Measurements from ENCODE around the gene FUOM.

The FUOM gene

DNA sequence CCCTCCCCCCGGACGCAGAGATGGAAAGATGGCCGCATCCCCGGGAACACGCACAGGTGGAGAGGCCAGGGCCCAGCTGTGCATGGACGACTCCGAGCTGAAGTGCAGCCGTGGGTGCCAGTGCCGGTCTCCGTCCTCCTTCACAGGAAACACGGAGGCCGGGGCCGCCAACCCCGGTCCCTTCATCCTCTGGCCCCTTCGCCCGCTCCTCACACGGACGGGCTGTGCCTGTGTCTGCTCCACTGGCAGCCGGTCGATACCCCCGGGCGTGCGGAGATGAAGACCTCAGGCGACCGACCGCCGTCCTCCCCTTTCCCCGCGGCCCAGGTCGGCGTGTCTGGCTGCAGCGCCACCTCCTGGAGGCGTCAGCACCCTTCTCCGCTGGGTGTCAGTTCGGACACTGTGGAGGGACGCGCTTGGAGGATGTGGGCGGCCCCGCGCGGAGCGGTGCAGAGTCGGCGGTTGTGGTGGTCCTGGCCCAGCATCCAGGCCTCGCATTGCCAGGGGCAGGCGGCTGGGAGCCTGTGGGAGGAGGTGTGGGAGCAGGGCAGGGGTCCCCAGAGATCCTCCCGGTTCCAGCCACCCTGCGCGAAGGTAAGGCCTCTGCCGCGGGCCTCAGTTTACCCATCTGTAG, 39.2 kb downstream of the FUOM start:
- peak overlapping the region; percentile 42 for H3K4me3 ChIP-seq (replicated peaks; ENCODE audit: low read depth, low read length)
- peak; percentile 70 for TF ChIP-seq CTCF (IDR thresholded peaks at IDR 0.05; ENCODE audit: low read length, missing control alignments)
- DNase-seq (ENCODE audit: low read depth): peak; percentile 59

- no peak for TF ChIP-seq CTCF (IDR thresholded peaks at IDR 0.05; ENCODE audit: low read length, missing control alignments)
- H3K4me3 ChIP-seq (replicated peaks; ENCODE audit: low read depth, low read length): no peak overlapping the region
- DNase-seq (ENCODE audit: low read depth): no peak
These were observed 41.1 kb downstream of the FUOM start for GRCh38 chr10:133316732-133317131.

DNA sequence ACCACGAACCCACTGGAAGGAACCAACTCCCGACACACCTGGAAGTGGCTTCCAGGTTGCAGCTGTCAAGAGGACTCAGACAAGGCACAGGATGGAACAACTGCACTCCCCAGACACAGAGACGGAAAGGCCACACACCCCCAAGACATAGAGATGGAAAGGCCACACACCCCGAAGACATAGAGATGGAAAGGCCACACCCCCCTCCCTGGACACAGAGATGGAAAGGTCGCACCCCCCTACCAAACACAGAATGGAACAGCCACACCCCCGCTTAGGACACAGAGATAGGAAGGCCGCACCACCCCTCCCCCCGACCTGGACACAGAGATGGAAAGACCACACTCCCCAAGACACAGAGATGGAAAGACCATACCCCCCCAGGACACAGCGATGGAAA, 41.6 kb downstream of the FUOM start:
- no peak for TF ChIP-seq CTCF (IDR thresholded peaks at IDR 0.05; ENCODE audit: low read length, missing control alignments)
- DNase-seq (ENCODE audit: low read depth): no peak
- H3K4me3 ChIP-seq (replicated peaks; ENCODE audit: low read depth, low read length): no peak overlapping the region

DNA sequence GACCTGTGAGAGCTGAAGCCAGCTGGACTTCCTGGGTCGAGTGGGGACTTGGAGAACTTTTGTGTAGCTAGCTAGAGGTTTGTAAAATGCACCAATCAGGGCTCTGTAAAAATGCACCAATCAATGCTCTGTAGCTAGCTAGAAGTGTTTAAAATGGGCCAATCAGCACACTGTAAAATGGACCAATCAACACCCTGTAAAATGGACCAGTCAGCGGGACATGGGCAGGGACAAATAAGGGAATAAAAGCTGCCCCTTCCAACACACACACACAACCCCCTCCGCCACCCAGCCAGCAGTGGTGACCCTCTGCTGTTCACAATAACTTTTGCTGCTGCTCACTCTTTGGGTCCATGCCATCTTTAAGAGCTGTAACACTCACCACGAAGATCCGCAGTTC, 42.0 kb downstream of the FUOM start:
- TF ChIP-seq CTCF (IDR thresholded peaks at IDR 0.05; ENCODE audit: low read length, missing control alignments): no peak
- H3K4me3 ChIP-seq (replicated peaks; ENCODE audit: low read depth, low read length): no peak overlapping the region
- DNase-seq (ENCODE audit: low read depth): no peak

- H3K4me3 ChIP-seq (replicated peaks; ENCODE audit: low read depth, low read length): no peak overlapping the region
- TF ChIP-seq CTCF (IDR thresholded peaks at IDR 0.05; ENCODE audit: low read length, missing control alignments): no peak
- no peak for DNase-seq (ENCODE audit: low read depth)
These were observed 42.9 kb downstream of the FUOM start for GRCh38 chr10:133314911-133315310.

- no peak for TF ChIP-seq CTCF (IDR thresholded peaks at IDR 0.05; ENCODE audit: low read length, missing control alignments)
- DNase-seq (ENCODE audit: low read depth): no peak
- no peak overlapping the region for H3K4me3 ChIP-seq (replicated peaks; ENCODE audit: low read depth, low read length)
These were observed 44.6 kb downstream of the FUOM start for GRCh38 chr10:133313192-133313591.

DNA sequence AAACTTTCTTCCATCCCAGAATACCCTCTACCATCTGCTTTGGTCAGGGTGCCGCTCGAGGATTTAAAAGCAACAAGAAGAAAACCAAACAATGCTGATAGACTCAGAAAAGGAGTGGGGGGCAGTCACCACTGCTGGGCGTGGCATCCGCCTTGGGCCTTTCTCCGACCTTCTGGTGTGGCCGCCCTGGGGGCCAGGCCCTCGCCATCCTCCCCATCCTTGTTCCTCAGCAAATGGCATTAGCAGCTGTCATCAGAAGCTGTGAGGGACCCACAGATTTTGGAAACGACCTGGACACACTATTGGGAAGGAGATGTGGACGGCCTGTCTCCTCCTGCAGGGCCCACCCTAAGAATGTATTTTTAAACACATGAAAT, 45.1 kb downstream of the FUOM start:
- TF ChIP-seq CTCF (IDR thresholded peaks at IDR 0.05; ENCODE audit: low read length, missing control alignments): no peak
- no peak overlapping the region for H3K4me3 ChIP-seq (replicated peaks; ENCODE audit: low read depth, low read length)
- no peak for DNase-seq (ENCODE audit: low read depth)
